ENCODE measurements around the gene GOT1. TPM values are rescaled to one million over a fixed set of nuclear protein-coding genes. Genes with fewer than 3 reads are reported as not detected.
A peak's percentile ranks its signal among the peaks of the same experiment; 100 is the strongest.

Gene GOT1
- polyA plus RNA-seq, 3 donors: 2.6 to 10.4 (median 8.2) TPM

DNA sequence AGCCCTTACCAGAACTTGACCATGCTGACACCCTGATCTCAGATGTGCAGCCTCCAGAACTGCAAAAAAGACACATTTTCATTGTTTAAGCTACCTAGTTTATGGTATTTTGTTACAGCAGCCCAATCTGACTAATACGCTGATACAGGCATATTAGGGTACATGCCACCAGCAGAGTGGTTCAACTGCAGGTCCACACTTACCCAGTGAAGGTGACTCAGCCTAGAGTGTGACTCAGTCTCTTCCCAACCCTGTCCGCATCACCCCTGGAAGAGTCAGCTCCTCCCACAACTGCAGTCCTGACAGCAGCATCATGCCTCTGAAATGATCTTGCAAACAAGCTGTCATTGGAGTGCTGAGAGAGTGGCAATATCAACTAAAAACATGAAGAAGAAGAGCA, 30.8 kb upstream of the GOT1 start:
- Mint-ChIP-seq H3K9me3 (no peaks in the 10 kb centered on the region), H3K27ac (no peak overlapping the region), H3K36me3 (no peaks in the 10 kb centered on the region), H3K4me3 (no peak overlapping the region), H3K4me1 (no peaks in the 10 kb centered on the region), H3K27me3 (ENCODE audit: low read depth in 3 of 3) (peaks cover 5 to 9% (median 7%) of the 10 kb centered on the region in 3 donors)
- 100% methylated on average over 1 of the region's 2 CpGs for WGBS (ENCODE audit: insufficient coverage)
- Histone ChIP-seq H3K27me3 (ENCODE audit: control insufficient read depth in 2 of 2, insufficient read depth in 2 of 2, low read length in 2 of 2) (no peaks in the 10 kb centered on the region), H3K27ac (ENCODE audit: low read depth in 1 of 2, low read length in 2 of 2) (no peak overlapping the region), H4K20me1 (ENCODE audit: insufficient read depth, low read length) (no peaks in the 10 kb centered on the region), H3K9ac (ENCODE audit: insufficient read depth, low read length, poor library complexity, severe bottlenecking) (no peak overlapping the region), H3K4me3 (replicated peaks in 1 of 3; ENCODE audit: low read depth in 2 of 3, low read length in 3 of 3) (no peak overlapping the region), H3K4me1 (ENCODE audit: control insufficient read depth in 1 of 2, insufficient read depth in 2 of 2, low read length in 2 of 2) (no peaks in the 10 kb centered on the region), H2AFZ (ENCODE audit: insufficient read depth, low read depth, low read length, poor library complexity, severe bottlenecking) (no peak overlapping the region), H3K4me2 (replicated peaks; ENCODE audit: extremely low read depth, low read length, poor library complexity, severe bottlenecking) (no peak overlapping the region), H3K79me2 (ENCODE audit: insufficient read depth, low read length) (no peaks in the 10 kb centered on the region), H3K9me3 (replicated peaks in 1 of 2; ENCODE audit: control insufficient read depth in 1 of 2, insufficient read depth in 1 of 2, low read length in 2 of 2) (no peaks in the 10 kb centered on the region), H3K36me3 (replicated peaks in 1 of 2; ENCODE audit: control insufficient read depth in 1 of 2, insufficient read depth in 2 of 2, low read length in 2 of 2) (no peaks in the 10 kb centered on the region)
- DNase-seq: peak in 1 of 3 donors; percentile 5
- TF ChIP-seq, protein P1, sequence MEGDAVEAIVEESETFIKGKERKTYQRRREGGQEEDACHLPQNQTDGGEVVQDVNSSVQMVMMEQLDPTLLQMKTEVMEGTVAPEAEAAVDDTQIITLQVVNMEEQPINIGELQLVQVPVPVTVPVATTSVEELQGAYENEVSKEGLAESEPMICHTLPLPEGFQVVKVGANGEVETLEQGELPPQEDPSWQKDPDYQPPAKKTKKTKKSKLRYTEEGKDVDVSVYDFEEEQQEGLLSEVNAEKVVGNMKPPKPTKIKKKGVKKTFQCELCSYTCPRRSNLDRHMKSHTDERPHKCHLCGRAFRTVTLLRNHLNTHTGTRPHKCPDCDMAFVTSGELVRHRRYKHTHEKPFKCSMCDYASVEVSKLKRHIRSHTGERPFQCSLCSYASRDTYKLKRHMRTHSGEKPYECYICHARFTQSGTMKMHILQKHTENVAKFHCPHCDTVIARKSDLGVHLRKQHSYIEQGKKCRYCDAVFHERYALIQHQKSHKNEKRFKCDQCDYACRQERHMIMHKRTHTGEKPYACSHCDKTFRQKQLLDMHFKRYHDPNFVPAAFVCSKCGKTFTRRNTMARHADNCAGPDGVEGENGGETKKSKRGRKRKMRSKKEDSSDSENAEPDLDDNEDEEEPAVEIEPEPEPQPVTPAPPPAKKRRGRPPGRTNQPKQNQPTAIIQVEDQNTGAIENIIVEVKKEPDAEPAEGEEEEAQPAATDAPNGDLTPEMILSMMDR (IDR thresholded peaks at IDR 0.05): no peak
- intact Hi-C loops (cut with micrococcal nuclease): no loop called here

DNA sequence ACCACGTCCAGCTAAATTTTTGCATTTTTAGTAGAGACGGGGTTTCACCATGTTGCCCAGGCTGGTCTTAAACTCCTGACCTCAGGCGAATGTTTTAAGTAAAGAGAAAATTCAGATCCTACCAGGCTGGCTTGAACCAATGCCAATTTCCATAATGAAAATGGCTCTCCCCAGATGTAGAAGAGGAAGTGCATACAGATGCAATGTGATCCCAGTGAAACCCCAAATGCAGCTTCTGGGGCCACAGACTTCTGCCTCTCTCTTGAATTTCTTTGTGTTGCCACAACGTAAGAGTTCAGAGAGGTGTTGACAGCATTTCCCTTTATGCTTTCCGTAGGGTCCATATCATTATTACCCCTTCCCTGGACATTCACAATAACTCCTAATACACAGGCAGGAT, 29.6 kb upstream of the GOT1 start:
- Histone ChIP-seq H2AFZ (ENCODE audit: insufficient read depth, low read depth, low read length, poor library complexity, severe bottlenecking) (no peak overlapping the region), H4K20me1 (ENCODE audit: insufficient read depth, low read length) (no peaks in the 10 kb centered on the region), H3K4me1 (ENCODE audit: control insufficient read depth in 1 of 2, insufficient read depth in 2 of 2, low read length in 2 of 2) (no peaks in the 10 kb centered on the region), H3K9ac (ENCODE audit: insufficient read depth, low read length, poor library complexity, severe bottlenecking) (no peak overlapping the region), H3K27me3 (ENCODE audit: control insufficient read depth in 2 of 2, insufficient read depth in 2 of 2, low read length in 2 of 2) (no peaks in the 10 kb centered on the region), H3K27ac (ENCODE audit: low read depth in 1 of 2, low read length in 2 of 2) (no peak overlapping the region), H3K4me3 (replicated peaks in 1 of 3; ENCODE audit: low read depth in 2 of 3, low read length in 3 of 3) (no peak overlapping the region), H3K9me3 (replicated peaks in 1 of 2; ENCODE audit: control insufficient read depth in 1 of 2, insufficient read depth in 1 of 2, low read length in 2 of 2) (no peaks in the 10 kb centered on the region), H3K36me3 (replicated peaks in 1 of 2; ENCODE audit: control insufficient read depth in 1 of 2, insufficient read depth in 2 of 2, low read length in 2 of 2) (no peaks in the 10 kb centered on the region), H3K4me2 (replicated peaks; ENCODE audit: extremely low read depth, low read length, poor library complexity, severe bottlenecking) (no peak overlapping the region), H3K79me2 (ENCODE audit: insufficient read depth, low read length) (no peaks in the 10 kb centered on the region)
- WGBS (ENCODE audit: insufficient coverage): 44% methylated on average over 4 of the region's 5 CpGs
- H3K4me3 Mint-ChIP-seq: no peak overlapping the region
- intact Hi-C loops (cut with micrococcal nuclease): no loop called here
- peaks cover 5 to 9% (median 5%) of the 10 kb centered on the region in 3 donors for H3K27me3 Mint-ChIP-seq (ENCODE audit: low read depth in 3 of 3)
- no peak overlapping the region for H3K27ac Mint-ChIP-seq
- no peaks in the 10 kb centered on the region for H3K36me3 Mint-ChIP-seq
- H3K4me1 Mint-ChIP-seq: peaks cover 3% of the 10 kb centered on the region
- H3K9me3 Mint-ChIP-seq: no peaks in the 10 kb centered on the region
- DNase-seq: no peak
- TF ChIP-seq, protein P1 (IDR thresholded peaks at IDR 0.05): no peak

All from CD14-positive monocyte (primary cell).